ENCODE results near the gene NFIB. TPM values are rescaled to one million over a fixed set of nuclear protein-coding genes. Genes with fewer than 3 reads are reported as not detected.

Gene NFIB
- polyA plus RNA-seq, 2 of the 4 experiments (the other 2 are of a cell fraction): 10.7 to 21.7 TPM

DNA sequence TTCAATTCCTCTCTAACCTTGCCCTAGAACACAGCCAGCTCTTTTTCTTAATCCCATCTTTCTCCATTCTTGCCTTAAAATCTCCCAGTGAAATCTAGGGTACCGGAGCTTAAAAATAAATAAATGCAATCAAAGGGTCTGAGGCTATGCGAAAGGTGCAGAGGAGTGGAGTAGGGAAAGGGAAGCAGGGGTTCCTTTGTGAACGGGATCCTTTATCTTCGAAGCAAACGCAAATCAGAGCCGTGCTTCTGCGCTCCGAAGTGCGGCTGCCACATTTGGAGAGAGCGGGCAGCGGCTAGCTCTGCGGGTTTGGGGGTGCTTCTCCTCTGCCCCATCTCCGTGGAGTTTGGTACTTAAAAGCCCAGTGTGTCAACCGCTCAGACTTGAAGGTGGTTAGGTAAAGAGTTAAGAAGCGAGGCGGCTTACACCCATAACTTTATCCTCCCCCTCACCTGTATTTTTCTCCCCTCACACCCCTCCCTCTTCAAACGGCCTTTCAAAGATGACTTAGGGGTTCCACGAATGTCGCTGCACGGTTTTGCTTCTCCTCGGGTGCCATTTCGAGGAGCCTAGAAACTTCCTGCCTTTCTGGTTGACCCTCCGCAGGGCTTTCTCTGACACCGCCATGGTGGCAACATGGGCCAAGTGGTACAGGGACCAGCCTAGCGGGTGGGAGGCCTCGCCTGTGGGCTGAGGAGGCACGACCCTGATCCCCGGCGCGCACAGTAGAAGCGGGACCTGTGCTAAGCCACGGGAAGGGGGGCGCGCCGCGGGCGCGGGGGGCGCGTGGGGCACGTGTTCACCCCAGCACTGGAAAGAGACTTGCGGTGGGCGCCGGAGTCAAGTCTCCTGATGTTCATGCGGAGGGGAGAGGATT lies 31.7 kb upstream of the NFIB start:
- Histone ChIP-seq H3K4me3 (no peak overlapping the region), H3K4me2 (no peak overlapping the region), H3K4me1 (peaks cover 10% of the 10 kb centered on the region; the same call in 1 of the 3 replicates), H3K9me3 (no peaks in the 10 kb centered on the region), H3K27ac (no peak overlapping the region)
- ATAC-seq (no peak), DNase-seq (ENCODE audit: low read depth in 1 of 2, low spot score in 1 of 2) (no peak), FAIRE-seq (no peak)
- CTCF ChIA-PET: interaction anchor here (0.6 to 2.4 kb wide), 7 partner anchors 8 to 134 kb away, joined by 3 to 18 read pairs (median 5); no protein-coding TSS in a partner anchor
- 91% methylated on average over 45 of the region's 45 CpGs for WGBS (ENCODE audit: missing lambda C conversion rate)
- no peak for TF ChIP-seq TFCP2L1 (CRISPR knock-in tag; IDR thresholded peaks at IDR 0.05)
- no peak for TF ChIP-seq FOSL2 (IDR thresholded peaks at IDR 0.05)
- TF ChIP-seq FOSL2 (CRISPR knock-in tag; IDR thresholded peaks at IDR 0.05): no peak
- TF ChIP-seq, protein P1, sequence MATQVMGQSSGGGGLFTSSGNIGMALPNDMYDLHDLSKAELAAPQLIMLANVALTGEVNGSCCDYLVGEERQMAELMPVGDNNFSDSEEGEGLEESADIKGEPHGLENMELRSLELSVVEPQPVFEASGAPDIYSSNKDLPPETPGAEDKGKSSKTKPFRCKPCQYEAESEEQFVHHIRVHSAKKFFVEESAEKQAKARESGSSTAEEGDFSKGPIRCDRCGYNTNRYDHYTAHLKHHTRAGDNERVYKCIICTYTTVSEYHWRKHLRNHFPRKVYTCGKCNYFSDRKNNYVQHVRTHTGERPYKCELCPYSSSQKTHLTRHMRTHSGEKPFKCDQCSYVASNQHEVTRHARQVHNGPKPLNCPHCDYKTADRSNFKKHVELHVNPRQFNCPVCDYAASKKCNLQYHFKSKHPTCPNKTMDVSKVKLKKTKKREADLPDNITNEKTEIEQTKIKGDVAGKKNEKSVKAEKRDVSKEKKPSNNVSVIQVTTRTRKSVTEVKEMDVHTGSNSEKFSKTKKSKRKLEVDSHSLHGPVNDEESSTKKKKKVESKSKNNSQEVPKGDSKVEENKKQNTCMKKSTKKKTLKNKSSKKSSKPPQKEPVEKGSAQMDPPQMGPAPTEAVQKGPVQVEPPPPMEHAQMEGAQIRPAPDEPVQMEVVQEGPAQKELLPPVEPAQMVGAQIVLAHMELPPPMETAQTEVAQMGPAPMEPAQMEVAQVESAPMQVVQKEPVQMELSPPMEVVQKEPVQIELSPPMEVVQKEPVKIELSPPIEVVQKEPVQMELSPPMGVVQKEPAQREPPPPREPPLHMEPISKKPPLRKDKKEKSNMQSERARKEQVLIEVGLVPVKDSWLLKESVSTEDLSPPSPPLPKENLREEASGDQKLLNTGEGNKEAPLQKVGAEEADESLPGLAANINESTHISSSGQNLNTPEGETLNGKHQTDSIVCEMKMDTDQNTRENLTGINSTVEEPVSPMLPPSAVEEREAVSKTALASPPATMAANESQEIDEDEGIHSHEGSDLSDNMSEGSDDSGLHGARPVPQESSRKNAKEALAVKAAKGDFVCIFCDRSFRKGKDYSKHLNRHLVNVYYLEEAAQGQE (IDR thresholded peaks at IDR 0.05): no peak
- POLR2A ChIA-PET: no interaction called here

DNA sequence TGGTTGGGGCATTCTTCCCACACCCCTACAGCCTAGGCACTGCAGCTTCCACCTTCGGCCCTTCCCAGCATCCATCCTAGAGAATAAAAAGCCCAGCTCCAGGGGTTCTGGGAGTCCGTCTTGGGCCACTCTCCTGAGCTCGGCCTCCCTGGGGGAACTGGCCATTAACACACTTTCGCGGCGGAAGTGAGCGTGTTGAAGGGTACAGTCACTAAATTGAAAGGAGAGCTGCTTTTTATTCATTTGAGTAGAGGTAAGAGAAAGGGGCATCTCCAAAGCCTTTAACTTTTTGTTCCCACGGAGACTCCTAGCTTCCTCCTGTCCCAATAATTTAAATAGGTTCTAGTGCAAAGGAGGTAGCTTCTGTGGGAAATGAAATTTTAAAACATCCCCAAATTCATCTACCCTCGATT lies 31.0 kb upstream of the NFIB start:
- 82% methylated on average over 9 of the region's 9 CpGs for WGBS (ENCODE audit: missing lambda C conversion rate)
- ATAC-seq: no peak
- Histone ChIP-seq H3K27ac (no peak overlapping the region), H3K4me2 (no peak overlapping the region; the same call in 2 of the 3 replicates), H3K4me3 (no peak overlapping the region), H3K4me1 (peaks cover 10% of the 10 kb centered on the region; the same call in 1 of the 3 replicates), H3K9me3 (no peaks in the 10 kb centered on the region)
- no peak for TF ChIP-seq ZFP36 (IDR thresholded peaks at IDR 0.05; ENCODE audit: borderline replicate concordance, partially characterized antibody)
- TF ChIP-seq ESRRA (IDR thresholded peaks at IDR 0.05; ENCODE audit: borderline replicate concordance, low read length): no peak
- no peak for TF ChIP-seq SREBF2 (IDR thresholded peaks at IDR 0.05)
- TF ChIP-seq, protein P2, sequence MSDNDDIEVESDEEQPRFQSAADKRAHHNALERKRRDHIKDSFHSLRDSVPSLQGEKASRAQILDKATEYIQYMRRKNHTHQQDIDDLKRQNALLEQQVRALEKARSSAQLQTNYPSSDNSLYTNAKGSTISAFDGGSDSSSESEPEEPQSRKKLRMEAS (IDR thresholded peaks at IDR 0.05): no peak
- TF ChIP-seq EHMT2 (IDR thresholded peaks at IDR 0.05; ENCODE audit: low read depth): no peak
- TF ChIP-seq ZNF302 (CRISPR knock-in tag; IDR thresholded peaks at IDR 0.05): no peak
- no peak for TF ChIP-seq FOSB (CRISPR knock-in tag; IDR thresholded peaks at IDR 0.05)
- TF ChIP-seq, protein P3, sequence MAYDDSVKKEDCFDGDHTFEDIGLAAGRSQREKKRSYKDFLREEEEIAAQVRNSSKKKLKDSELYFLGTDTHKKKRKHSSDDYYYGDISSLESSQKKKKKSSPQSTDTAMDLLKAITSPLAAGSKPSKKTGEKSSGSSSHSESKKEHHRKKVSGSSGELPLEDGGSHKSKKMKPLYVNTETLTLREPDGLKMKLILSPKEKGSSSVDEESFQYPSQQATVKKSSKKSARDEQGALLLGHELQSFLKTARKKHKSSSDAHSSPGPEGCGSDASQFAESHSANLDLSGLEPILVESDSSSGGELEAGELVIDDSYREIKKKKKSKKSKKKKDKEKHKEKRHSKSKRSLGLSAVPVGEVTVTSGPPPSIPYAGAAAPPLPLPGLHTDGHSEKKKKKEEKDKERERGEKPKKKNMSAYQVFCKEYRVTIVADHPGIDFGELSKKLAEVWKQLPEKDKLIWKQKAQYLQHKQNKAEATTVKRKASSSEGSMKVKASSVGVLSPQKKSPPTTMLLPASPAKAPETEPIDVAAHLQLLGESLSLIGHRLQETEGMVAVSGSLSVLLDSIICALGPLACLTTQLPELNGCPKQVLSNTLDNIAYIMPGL (CRISPR knock-in tag; IDR thresholded peaks at IDR 0.05; ENCODE audit: borderline replicate concordance): no peak
- no peak for TF ChIP-seq TFCP2L1 (CRISPR knock-in tag; IDR thresholded peaks at IDR 0.05)
- no peak for TF ChIP-seq RFX5 (IDR thresholded peaks at IDR 0.05)
- no peak for TF ChIP-seq EHF (CRISPR knock-in tag; IDR thresholded peaks at IDR 0.05)
- TF ChIP-seq ZC3H11A (IDR thresholded peaks at IDR 0.05): no peak
- no peak for TF ChIP-seq KDM5A (IDR thresholded peaks at IDR 0.05)
- no peak for DNase-seq (ENCODE audit: low read depth in 1 of 2, low spot score in 1 of 2)
- ChIA-PET CTCF (interaction anchor here (0.6 to 2.4 kb wide), 4 partner anchors 9 to 579 kb away, joined by 3 to 18 read pairs (median 4); no protein-coding TSS in a partner anchor), POLR2A (no interaction called here)
- no peak for FAIRE-seq

All from A549 (cell line).